Activated T-helper 2 cell treated with anti-CD3 and anti-CD28 coated beads, Interferon-gamma antibody, Interleukin-2, Interleukin-4, amounts not matched to agents 10 μg/mL and 5 μg/mL and 100 μg/mL, durations not matched to agents 14 hours and 24 hours and 36 hours (primary cell): Measurements from ENCODE around the gene LIMK2. TPM values are rescaled to one million over a fixed set of nuclear protein-coding genes. Genes with fewer than 3 reads are reported as not detected.

Experiments
- DNase-seq: peaks from one replicate; pipeline ENCODE4 v3.0.0; 2021; ENCODE audit warnings: low spot score
- H3K27ac Mint-ChIP-seq: one replicate; pipeline ENCODE4 v1.8.0; 2021; ENCODE audit warnings: mixed read lengths
- H3K27me3 Mint-ChIP-seq: one replicate; pipeline ENCODE4 v1.8.0; 2021; ENCODE audit warnings: low read depth, mixed read lengths
- H3K36me3 Mint-ChIP-seq: one replicate; pipeline ENCODE4 v1.8.0; 2021; ENCODE audit warnings: low read depth, mixed read lengths
- H3K4me1 Mint-ChIP-seq: one replicate; pipeline ENCODE4 v1.8.0; 2021; ENCODE audit warnings: low read depth, mixed read lengths
- H3K4me3 Mint-ChIP-seq: one replicate; pipeline ENCODE4 v1.8.0; 2021; ENCODE audit warnings: low read depth, mild to moderate bottlenecking, moderate library complexity, mixed read lengths
- H3K9me3 Mint-ChIP-seq: one replicate; pipeline ENCODE4 v1.8.0; 2021; ENCODE audit warnings: mixed read lengths
- intact Hi-C: fragments of 100-400 bp; cut with micrococcal nuclease; formaldehyde crosslinking; loops from one replicate; pipeline ENCODE4 v1.15.1; 2023
- total RNA-seq: library from RNA; stranded (reverse); gene quantifications from 2 replicates; pipeline ENCODE4 v1.2.3, GENCODE V29; 2022

LIMK2 gene
- total RNA-seq, 1 donor from 2014 or later: 33.9 TPM

DNA sequence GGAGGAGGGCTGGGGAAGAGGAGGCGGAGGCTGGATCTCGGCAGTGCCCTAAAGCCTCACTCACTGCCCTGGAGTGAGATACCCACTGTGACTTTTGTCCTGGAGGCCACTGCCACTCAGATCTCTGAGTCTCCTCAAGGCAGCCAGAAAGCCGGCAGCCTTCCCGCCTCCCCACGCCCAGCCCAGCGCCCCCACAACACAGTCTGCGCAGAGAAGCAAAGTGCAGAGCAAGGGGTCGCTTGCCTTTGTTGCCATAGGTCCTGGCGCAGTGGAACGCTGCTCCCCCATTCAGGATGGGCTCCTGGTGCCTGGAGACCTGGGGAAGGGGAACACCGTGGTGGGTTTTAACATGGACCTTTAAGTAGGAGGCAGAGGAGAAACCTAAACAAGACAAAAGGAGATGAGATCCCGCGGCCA is 116.5 kb downstream of the LIMK2 start:
- H3K27ac Mint-ChIP-seq: no peak overlapping the region
- no peak for DNase-seq
- no peaks in the 10 kb centered on the region for H3K27me3 Mint-ChIP-seq
- H3K4me1 Mint-ChIP-seq: peaks cover 19% of the 10 kb centered on the region
- intact Hi-C loops: no loop called here
- no peak overlapping the region for H3K4me3 Mint-ChIP-seq
- H3K9me3 Mint-ChIP-seq: no peaks in the 10 kb centered on the region
- peaks cover 77% of the 10 kb centered on the region for H3K36me3 Mint-ChIP-seq

DNA sequence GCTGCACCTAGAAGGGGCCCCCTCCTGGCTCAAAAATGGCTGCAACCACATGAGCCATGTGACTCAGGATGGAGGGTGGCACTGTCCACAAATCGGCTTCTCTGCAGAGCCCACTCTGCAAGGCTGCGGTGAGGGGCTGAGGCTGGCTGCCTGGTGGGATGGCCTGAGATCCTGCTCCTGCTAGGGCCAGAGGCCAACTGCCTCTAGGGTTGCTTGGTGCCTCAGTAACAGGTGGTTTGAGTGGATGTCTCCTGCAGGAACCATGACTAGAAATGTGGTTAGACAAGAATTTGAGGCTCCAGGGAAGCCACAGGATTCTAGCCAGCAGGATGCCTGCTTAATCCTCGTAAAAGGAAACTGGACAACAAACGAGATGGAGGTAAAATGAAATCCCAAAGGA is 116.9 kb downstream of the LIMK2 start:
- H3K4me1 Mint-ChIP-seq: peaks cover 19% of the 10 kb centered on the region
- H3K36me3 Mint-ChIP-seq: peaks cover 82% of the 10 kb centered on the region
- no peak overlapping the region for H3K27ac Mint-ChIP-seq
- intact Hi-C loops: no loop called here
- H3K27me3 Mint-ChIP-seq: no peaks in the 10 kb centered on the region
- H3K9me3 Mint-ChIP-seq: no peaks in the 10 kb centered on the region
- no peak overlapping the region for H3K4me3 Mint-ChIP-seq
- DNase-seq: no peak

Other genes starting within 250 kb of the LIMK2 start
- 37.2 and 42.1 TPM in 2 replicates for gene MORC2, start 243.5 kb upstream of the LIMK2 start, total RNA-seq
- 66.9 and 68.2 TPM in 2 replicates for gene TUG1, start 243.0 kb upstream of the LIMK2 start, total RNA-seq
- 27.0 and 28.9 TPM in 2 replicates for gene SMTN, start 131.0 kb upstream of the LIMK2 start, total RNA-seq
- 7.9 and 9.4 TPM in 2 replicates for gene SELENOM, start 104.7 kb upstream of the LIMK2 start, total RNA-seq
- gene INPP5J, start 89.3 kb upstream of the LIMK2 start, total RNA-seq: 0.18 and 0.30 TPM in 2 replicates
- not detected in 2 replicates for gene PLA2G3, start 71.8 kb upstream of the LIMK2 start, total RNA-seq
- gene RNF185, start 52.1 kb upstream of the LIMK2 start, total RNA-seq: 15.5 and 18.1 TPM in 2 replicates
- gene PIK3IP1, start 80.2 kb downstream of the LIMK2 start, total RNA-seq: 9.3 and 10.4 TPM in 2 replicates
- 30.6 and 31.0 TPM in 2 replicates for gene PATZ1, start 134.0 kb downstream of the LIMK2 start, total RNA-seq
- gene DRG1, start 187.3 kb downstream of the LIMK2 start, total RNA-seq: 109 and 132 TPM in 2 replicates